Measurements from ENCODE around the gene EEFSEC. TPM values are rescaled to one million over a fixed set of nuclear protein-coding genes. Genes with fewer than 3 reads are reported as not detected.

The EEFSEC gene
- total and polyA plus RNA-seq, 2 of the 4 experiments (the other 2 are of a cell fraction), result 4.5 to 9.3 TPM

- H3K27ac ChIP-seq (ENCODE audit: insufficient read depth, low read length), result no peak overlapping the region
- H3K4me1 ChIP-seq (ENCODE audit: control insufficient read depth, insufficient read depth, low read length), result peaks cover 2% of the 10 kb centered on the region; the same call in 1 of the 2 replicates
- CTCF ChIA-PET, result no interaction called here
- H3K4me2 ChIP-seq (ENCODE audit: low read depth, low read length), result no peak overlapping the region
- dilution Hi-C loops (cut with HindIII; ENCODE audit: low sequenced_read_pairs, unreplicated experiment) (no loop called here), intact Hi-C loops (cut with micrococcal nuclease) (no loop called here), in situ Hi-C loops (cut with MboI; ENCODE audit: low sequenced_read_pairs) (no loop called here)
- H2AK9ac ChIP-seq (replicated peaks; ENCODE audit: low read depth, low read length, poor library complexity), result no peak overlapping the region
- no peak overlapping the region for H2AFZ ChIP-seq (replicated peaks; ENCODE audit: low read length, poor library complexity)
- H3K9me1 ChIP-seq (ENCODE audit: insufficient read depth, low read length), result 0 out of 2 replicates have a peak, but pooled peaks cover 3% of the 10 kb centered on the region
- TF ChIP-seq BHLHE40 (IDR thresholded peaks at IDR 0.05; ENCODE audit: low read depth, low read length), result no peak
- no peak for TF ChIP-seq MAZ (IDR thresholded peaks at IDR 0.05; ENCODE audit: borderline replicate concordance, low read depth, low read length)
- no peak for TF ChIP-seq RFX5 (IDR thresholded peaks at IDR 0.05; ENCODE audit: low read depth, low read length)
- TF ChIP-seq RCOR1 (IDR thresholded peaks at IDR 0.05; ENCODE audit: insufficient replicate concordance, low read length), result no peak
- TF ChIP-seq, protein P1, sequence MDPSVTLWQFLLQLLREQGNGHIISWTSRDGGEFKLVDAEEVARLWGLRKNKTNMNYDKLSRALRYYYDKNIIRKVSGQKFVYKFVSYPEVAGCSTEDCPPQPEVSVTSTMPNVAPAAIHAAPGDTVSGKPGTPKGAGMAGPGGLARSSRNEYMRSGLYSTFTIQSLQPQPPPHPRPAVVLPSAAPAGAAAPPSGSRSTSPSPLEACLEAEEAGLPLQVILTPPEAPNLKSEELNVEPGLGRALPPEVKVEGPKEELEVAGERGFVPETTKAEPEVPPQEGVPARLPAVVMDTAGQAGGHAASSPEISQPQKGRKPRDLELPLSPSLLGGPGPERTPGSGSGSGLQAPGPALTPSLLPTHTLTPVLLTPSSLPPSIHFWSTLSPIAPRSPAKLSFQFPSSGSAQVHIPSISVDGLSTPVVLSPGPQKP (IDR thresholded peaks at IDR 0.05; ENCODE audit: borderline replicate concordance, low read depth, low read length), result no peak
- TF ChIP-seq FOS (IDR thresholded peaks at IDR 0.05; ENCODE audit: low read depth, low read length), result no peak
- no peak for TF ChIP-seq CHD1 (IDR thresholded peaks at IDR 0.05; ENCODE audit: low read depth, low read length)
- no peak for TF ChIP-seq CTCF (conservative IDR thresholded peaks at IDR 0.05; ENCODE audit: low read depth, low read length)
- TF ChIP-seq POLR2A (IDR thresholded peaks at IDR 0.05; ENCODE audit: low read depth, low read length), result no peak
- no peak for TF ChIP-seq MAFK (IDR thresholded peaks at IDR 0.05; ENCODE audit: low read depth, low read length)
- no peak overlapping the region for H2BK5ac ChIP-seq (ENCODE audit: low read depth, low read length, poor library complexity, severe bottlenecking)
- H4K20me1 ChIP-seq (ENCODE audit: insufficient read depth, low read length), result no peaks in the 10 kb centered on the region
- BruUV-seq (replicated peaks), result no TSS peak
- no peak overlapping the region for H2BK120ac ChIP-seq (ENCODE audit: low read depth, low read length)
- no peak overlapping the region for H3K14ac ChIP-seq (replicated peaks; ENCODE audit: low read depth, low read length)
- no peak overlapping the region for H2BK15ac ChIP-seq (ENCODE audit: low read depth, low read length)
- no peak overlapping the region for H3K23ac ChIP-seq (ENCODE audit: low read depth, low read length)
- H3K79me1 ChIP-seq (ENCODE audit: low read depth in 1 of 2, low read length in 2 of 2), result peaks cover 8 to 20% of the 10 kb centered on the region in 2 experiments; a peak in 2 of 4 replicates
- ATAC-seq (ENCODE audit: low read depth), result no peak
- no peak overlapping the region for H3K18ac ChIP-seq (ENCODE audit: low read depth, low read length)
- no peak for DNase-seq
- H3K4ac ChIP-seq (ENCODE audit: low read depth, low read length), result no peak overlapping the region
- H3K36me3 ChIP-seq (ENCODE audit: control insufficient read depth, insufficient read depth, low read length), result no peaks in the 10 kb centered on the region
- H3K9me3 ChIP-seq (ENCODE audit: control insufficient read depth, insufficient read depth, low read length), result no peaks in the 10 kb centered on the region
- no peak overlapping the region for H2AK5ac ChIP-seq (ENCODE audit: low read depth, low read length)
- no peak overlapping the region for H4K91ac ChIP-seq (ENCODE audit: insufficient read depth, low read depth, low read length)
- H4K5ac ChIP-seq (ENCODE audit: low read depth, low read length), result no peak overlapping the region
- H4K8ac ChIP-seq (ENCODE audit: low read depth in 2 of 2, low read length in 2 of 2), result no peak overlapping the region
- H3K56ac ChIP-seq (ENCODE audit: extremely low read depth, insufficient read depth, low read length), result no peak overlapping the region
- WGBS, 2 experiments (ENCODE audit: extremely low coverage in 2 of 2, insufficient read length in 1 of 2), result 100% methylated on average over 1 of the region's 3 CpGs; no CpG with 5 or more reads in 1 of the 2 experiments
- H3K4me3 ChIP-seq (ENCODE audit: insufficient read depth, low read depth, low read length), result no peak overlapping the region
- POLR2A ChIA-PET (ENCODE audit: unreplicated experiment), result no interaction called here
- no peak overlapping the region for H3K9ac ChIP-seq (ENCODE audit: low read depth, low read length)
- H2BK20ac ChIP-seq (ENCODE audit: low read depth, low read length), result no peak overlapping the region
- H3K27me3 ChIP-seq (ENCODE audit: control insufficient read depth, insufficient read depth, low read length), result no peaks in the 10 kb centered on the region
These were observed 27.6 kb downstream of the EEFSEC start for GRCh38 chr3:128180913-128181312.
